NT2/D1 (cell line): ENCODE measurements around the gene ROR1.

ENCODE experiments used
- YY1 ChIP-seq: IDR thresholded peaks from 2 replicates; pipeline ENCODE4 v1.6.1; 2011; ENCODE audit not compliant: insufficient read length, insufficient read depth
- ZNF274 ChIP-seq: IDR thresholded peaks from 2 replicates; pipeline ENCODE4 v1.6.1; 2011; ENCODE audit warnings: mild to moderate bottlenecking, low read depth, low read length

DNA sequence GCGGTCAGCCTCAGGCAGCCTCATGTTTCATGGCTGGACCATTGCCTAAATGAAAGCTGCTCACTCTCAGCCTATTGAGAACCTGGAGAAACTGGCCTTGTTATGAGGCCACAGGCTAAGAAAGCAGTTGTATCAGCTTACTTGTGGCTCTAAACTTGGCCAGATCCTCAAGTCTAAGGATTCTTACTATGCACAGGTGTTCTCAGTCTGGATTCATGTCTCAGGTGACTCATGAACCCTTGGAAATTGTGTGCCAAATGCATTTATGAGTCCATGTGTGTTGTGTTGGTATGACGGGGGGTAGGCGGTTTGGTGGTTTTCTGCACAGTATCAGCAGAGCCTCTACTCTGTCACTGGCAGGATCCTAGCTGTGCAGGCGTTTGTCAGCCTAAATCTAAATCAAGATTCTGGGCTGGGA lies 90.4 kb downstream of the ROR1 start:
- TF ChIP-seq ZNF274: no peak
- TF ChIP-seq YY1: no peak
